ENCODE results near the gene HLA-C.

- TF ChIP-seq CTCF (IDR thresholded peaks at IDR 0.05; ENCODE audit: extremely low read depth in 1 of 2, insufficient read depth in 1 of 2, low read depth in 1 of 2, low read length in 2 of 2) (no peak), MYC (IDR thresholded peaks at IDR 0.05; ENCODE audit: low read depth, low read length) (no peak), EZH2 (IDR thresholded peaks at IDR 0.05; ENCODE audit: borderline replicate concordance, low read depth, low read length, severe bottlenecking) (no peak)
These were observed 32.8 kb upstream of the HLA-C start for GRCh38 chr6:31304683-31305082.

All from endothelial cell of umbilical vein (primary cell).